Muscle layer of colon (tissue), 2 donors: Measurements from ENCODE around the gene TBC1D22A.

Experiments used
- H3K27ac ChIP-seq: one replicate; pipeline ENCODE4 v1.7.0; 2013; ENCODE audit warnings: low read depth, mild to moderate bottlenecking, low read length, moderate library complexity
- H3K27me3 ChIP-seq, 2 donors: one replicate each; pipeline ENCODE4 v1.7.0; 2013; ENCODE audit warnings: low read length in 2 of 2, mild to moderate bottlenecking in 2 of 2; ENCODE audit not compliant: insufficient read depth in 2 of 2, control insufficient read depth in 1 of 2
- H3K36me3 ChIP-seq: one replicate; pipeline ENCODE4 v1.7.0; 2013; ENCODE audit warnings: mild to moderate bottlenecking, low read length; ENCODE audit not compliant: insufficient read depth
- H3K4me1 ChIP-seq: one replicate; pipeline ENCODE4 v1.7.0; 2013; ENCODE audit warnings: mild to moderate bottlenecking, low read length; ENCODE audit not compliant: insufficient read depth
- H3K4me3 ChIP-seq, 2 donors: one replicate each; pipeline ENCODE4 v1.7.0; 2013; ENCODE audit warnings: low read length in 2 of 2, low read depth in 1 of 2, mild to moderate bottlenecking in 1 of 2, moderate library complexity in 1 of 2
- H3K9ac ChIP-seq: one replicate; pipeline ENCODE4 v1.7.0; 2013; ENCODE audit warnings: low read length
- H3K9me3 ChIP-seq: one replicate; pipeline ENCODE4 v1.7.0; 2013; ENCODE audit warnings: mild to moderate bottlenecking, low read length
- donor health status: abdominal sarcoma.
- donor health status: Adenocarcinoma of cecum.

The TBC1D22A gene

GRCh38 chr22:46851941-46852340 lies 89.5 kb downstream of the TBC1D22A start:
- H3K4me1 ChIP-seq, result no peaks in the 10 kb centered on the region
- no peak overlapping the region for H3K4me3 ChIP-seq
- no peak overlapping the region for H3K27ac ChIP-seq
- peaks cover 9% of the 10 kb centered on the region for H3K36me3 ChIP-seq
- H3K27me3 ChIP-seq, result no peaks in the 10 kb centered on the region
- no peak overlapping the region for H3K9ac ChIP-seq
- no peaks in the 10 kb centered on the region for H3K9me3 ChIP-seq

DNA sequence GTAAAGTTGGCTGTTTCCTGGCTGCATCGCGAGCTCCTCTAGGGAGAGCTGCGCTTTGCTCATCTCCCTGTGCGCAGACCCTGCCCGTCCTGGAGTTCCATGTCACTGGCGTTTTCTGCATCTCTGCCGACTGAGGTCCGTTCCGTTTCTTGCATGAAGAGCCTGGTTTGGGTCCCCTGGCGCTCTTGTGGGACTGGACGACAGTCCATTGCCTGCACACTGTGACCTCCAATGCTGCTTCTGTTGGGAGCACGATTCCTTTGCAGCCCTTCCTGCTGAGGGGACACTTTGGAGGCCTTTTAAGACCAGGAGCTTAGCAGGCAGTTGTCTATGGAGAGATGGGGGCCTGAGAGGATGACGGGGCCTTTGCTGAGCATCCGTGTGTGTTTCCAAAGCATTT lies 90.3 kb downstream of the TBC1D22A start:
- peaks cover 9% of the 10 kb centered on the region for H3K36me3 ChIP-seq
- H3K9ac ChIP-seq, result no peak overlapping the region
- no peaks in the 10 kb centered on the region for H3K27me3 ChIP-seq
- H3K27ac ChIP-seq, result no peak overlapping the region
- H3K9me3 ChIP-seq, result no peaks in the 10 kb centered on the region
- H3K4me1 ChIP-seq, result no peaks in the 10 kb centered on the region
- H3K4me3 ChIP-seq, result no peak overlapping the region

DNA sequence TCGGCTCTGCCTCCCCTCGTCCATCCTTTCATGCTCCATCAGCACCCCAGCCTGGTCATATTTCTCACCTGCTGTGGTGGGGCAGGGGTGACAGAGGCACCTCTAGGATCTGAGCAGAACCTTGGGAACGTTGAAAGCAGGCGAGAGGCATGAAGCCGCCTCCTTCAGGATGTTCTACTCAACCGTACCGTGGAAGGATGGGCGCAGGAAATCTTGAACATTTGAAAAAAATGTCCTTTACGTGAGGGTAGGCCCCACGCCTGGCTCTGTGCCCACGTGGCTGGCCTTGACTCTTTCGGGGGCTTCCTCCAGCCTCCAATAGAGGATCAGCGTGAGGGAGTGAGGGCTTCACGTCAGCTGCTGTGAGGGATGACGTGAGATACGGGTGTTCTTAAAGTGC lies 90.7 kb downstream of the TBC1D22A start:
- H3K27ac ChIP-seq, result no peak overlapping the region
- no peak overlapping the region for H3K4me3 ChIP-seq
- no peak overlapping the region for H3K9ac ChIP-seq
- peaks cover 9% of the 10 kb centered on the region for H3K36me3 ChIP-seq
- H3K9me3 ChIP-seq, result no peaks in the 10 kb centered on the region
- no peaks in the 10 kb centered on the region for H3K27me3 ChIP-seq
- H3K4me1 ChIP-seq, result no peaks in the 10 kb centered on the region

GRCh38 chr22:46854125-46854870 lies 91.8 kb downstream of the TBC1D22A start:
- Histone ChIP-seq H3K27ac (no peak overlapping the region), H3K36me3 (peaks cover 8% of the 10 kb centered on the region), H3K9ac (no peak overlapping the region), H3K4me3 (no peak overlapping the region), H3K9me3 (no peaks in the 10 kb centered on the region), H3K27me3 (no peaks in the 10 kb centered on the region), H3K4me1 (no peaks in the 10 kb centered on the region)

DNA sequence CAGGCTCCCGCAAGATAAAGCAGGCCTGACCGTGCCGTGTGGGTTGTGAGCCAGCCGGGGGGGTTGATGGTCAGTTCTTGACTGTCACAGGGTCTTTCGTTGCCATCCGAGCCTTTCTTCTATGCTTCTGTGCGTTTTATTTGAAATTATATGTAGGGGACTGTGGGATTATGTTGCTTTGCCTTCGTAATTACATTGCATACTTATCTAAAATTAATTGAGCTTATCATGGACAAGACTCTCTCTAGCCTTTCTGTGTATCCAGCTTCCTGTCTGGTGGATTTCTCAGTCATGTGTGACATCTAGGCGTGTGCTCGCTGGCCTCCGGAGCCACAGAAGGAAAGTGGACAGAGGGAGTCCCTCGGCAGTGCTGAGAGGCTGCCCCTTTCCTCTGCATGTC lies 93.2 kb downstream of the TBC1D22A start:
- no peaks in the 10 kb centered on the region for H3K4me1 ChIP-seq
- H3K9ac ChIP-seq, result no peak overlapping the region
- no peaks in the 10 kb centered on the region for H3K27me3 ChIP-seq
- H3K27ac ChIP-seq, result no peak overlapping the region
- H3K9me3 ChIP-seq, result no peaks in the 10 kb centered on the region
- H3K4me3 ChIP-seq, result no peak overlapping the region
- H3K36me3 ChIP-seq, result no peaks in the 10 kb centered on the region

GRCh38 chr22:46856661-46857060 lies 94.2 kb downstream of the TBC1D22A start:
- Histone ChIP-seq H3K4me1 (no peaks in the 10 kb centered on the region), H3K36me3 (no peaks in the 10 kb centered on the region), H3K27ac (no peak overlapping the region), H3K27me3 (no peaks in the 10 kb centered on the region), H3K9me3 (no peaks in the 10 kb centered on the region), H3K9ac (no peak overlapping the region), H3K4me3 (no peak overlapping the region)

- H3K27me3 ChIP-seq, result no peaks in the 10 kb centered on the region
- H3K4me1 ChIP-seq, result no peaks in the 10 kb centered on the region
- H3K4me3 ChIP-seq, result no peak overlapping the region
- no peaks in the 10 kb centered on the region for H3K36me3 ChIP-seq
- H3K9me3 ChIP-seq, result no peaks in the 10 kb centered on the region
- no peak overlapping the region for H3K9ac ChIP-seq
- no peak overlapping the region for H3K27ac ChIP-seq
Observed at GRCh38 chr22:46857142-46857884, 94.9 kb downstream of the TBC1D22A start.

- no peaks in the 10 kb centered on the region for H3K36me3 ChIP-seq
- H3K27ac ChIP-seq, result no peak overlapping the region
- no peaks in the 10 kb centered on the region for H3K27me3 ChIP-seq
- H3K4me1 ChIP-seq, result no peaks in the 10 kb centered on the region
- H3K9me3 ChIP-seq, result no peaks in the 10 kb centered on the region
- H3K4me3 ChIP-seq, result no peak overlapping the region
- H3K9ac ChIP-seq, result no peak overlapping the region
Observed at GRCh38 chr22:46857885-46858143, 95.4 kb downstream of the TBC1D22A start.

DNA sequence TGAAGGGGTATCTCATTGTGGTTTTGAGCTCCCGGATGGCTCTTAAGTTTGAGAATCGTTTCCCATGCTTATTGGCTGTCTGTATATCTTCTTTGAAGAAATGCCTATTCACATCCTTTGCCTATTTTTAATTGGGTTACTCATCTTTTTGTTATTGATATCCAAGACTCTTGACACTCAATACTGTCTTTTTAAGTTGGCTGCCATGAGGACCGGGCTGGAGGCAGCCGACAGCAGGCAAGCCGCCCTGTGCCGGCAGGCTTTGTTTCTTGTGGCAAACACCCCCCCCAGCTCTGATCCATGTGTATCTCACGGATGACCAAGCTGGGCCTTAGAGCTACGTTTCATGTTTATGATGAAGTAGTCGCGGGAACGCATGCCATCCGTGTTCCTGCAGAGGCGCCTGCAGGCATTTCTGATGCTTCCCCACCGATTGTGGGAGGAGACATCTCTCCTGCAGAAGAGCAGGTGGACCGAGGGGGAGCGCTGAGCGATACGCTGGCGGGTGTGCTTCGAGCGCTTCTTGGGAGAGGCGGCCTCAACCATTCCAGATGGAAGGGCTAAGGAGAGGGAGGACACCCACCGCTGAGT lies 95.8 kb downstream of the TBC1D22A start:
- no peak overlapping the region for H3K27ac ChIP-seq
- no peaks in the 10 kb centered on the region for H3K9me3 ChIP-seq
- H3K27me3 ChIP-seq, result no peaks in the 10 kb centered on the region
- no peak overlapping the region for H3K9ac ChIP-seq
- H3K36me3 ChIP-seq, result no peaks in the 10 kb centered on the region
- H3K4me1 ChIP-seq, result no peaks in the 10 kb centered on the region
- no peak overlapping the region for H3K4me3 ChIP-seq

DNA sequence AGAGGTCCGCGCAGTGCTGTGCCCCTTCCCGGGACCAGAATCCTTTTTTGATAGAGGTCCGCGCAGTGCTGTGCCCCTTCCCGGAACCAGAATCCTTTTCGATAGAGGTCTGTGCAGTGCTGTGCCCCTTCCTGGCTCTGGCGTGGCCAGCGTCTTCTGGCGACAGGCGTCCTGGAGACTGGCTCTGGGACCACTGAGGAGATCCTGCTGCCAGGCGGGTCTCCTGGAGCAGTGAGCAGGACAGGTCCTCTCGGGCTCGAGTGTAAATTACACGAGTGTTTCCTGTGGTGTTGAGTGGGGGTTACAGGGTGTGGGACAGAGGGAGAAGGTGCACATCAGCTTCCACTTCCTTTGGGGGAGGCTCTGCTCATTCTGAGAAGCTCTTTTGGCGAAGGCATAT lies 98.1 kb downstream of the TBC1D22A start:
- Histone ChIP-seq H3K27me3 (no peaks in the 10 kb centered on the region), H3K9me3 (no peaks in the 10 kb centered on the region), H3K4me3 (no peak overlapping the region), H3K4me1 (no peaks in the 10 kb centered on the region), H3K27ac (no peak overlapping the region), H3K9ac (no peak overlapping the region), H3K36me3 (no peaks in the 10 kb centered on the region)

DNA sequence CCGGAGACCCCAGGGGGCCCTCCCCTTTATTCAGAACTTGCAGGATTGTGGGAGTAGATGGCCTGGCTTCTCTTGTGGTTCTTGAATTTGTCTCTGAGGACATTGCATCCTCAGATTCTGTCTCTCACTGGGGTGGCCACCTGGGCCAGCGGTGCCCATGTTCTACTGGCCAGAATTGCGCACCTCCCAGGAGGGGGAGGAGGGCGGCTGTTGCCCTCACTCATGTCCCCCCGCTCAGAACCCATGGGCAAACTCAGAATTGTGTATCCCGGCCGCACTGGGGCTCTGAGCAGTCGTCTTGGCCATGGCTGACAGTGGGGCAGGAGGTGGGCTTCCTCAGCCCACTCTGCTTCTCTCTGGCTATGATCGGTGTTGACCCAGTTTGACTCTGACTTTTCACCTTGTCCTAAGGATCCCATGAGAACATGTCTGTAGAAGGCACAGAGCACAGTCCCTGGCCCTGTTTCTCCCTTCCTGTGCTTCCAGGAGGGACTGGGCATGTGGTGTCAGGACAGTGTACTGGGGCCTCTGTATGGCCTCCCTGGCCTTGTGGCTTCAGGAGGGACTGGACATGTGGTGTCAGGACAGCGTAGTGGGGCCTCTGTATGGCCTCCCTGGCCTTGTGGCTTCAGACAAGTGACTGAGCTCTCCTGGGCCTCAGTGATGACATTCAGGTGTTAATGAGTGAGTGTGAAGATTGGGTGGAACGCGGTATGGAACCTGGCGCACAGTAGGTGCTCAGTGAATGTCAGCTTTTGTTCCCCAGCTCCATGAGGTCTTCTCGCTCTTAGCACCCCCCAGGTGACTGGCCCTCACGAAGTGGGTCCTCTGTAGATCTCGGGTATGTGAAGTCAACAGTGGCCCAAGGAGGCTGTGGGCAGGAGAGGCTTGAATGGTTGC lies 99.3 kb downstream of the TBC1D22A start:
- no peak overlapping the region for H3K9ac ChIP-seq
- no peaks in the 10 kb centered on the region for H3K9me3 ChIP-seq
- H3K4me3 ChIP-seq, result no peak overlapping the region

More for the DNA sequence above, 99.3 kb downstream of the TBC1D22A start:
- Histone ChIP-seq H3K27me3 (no peaks in the 10 kb centered on the region), H3K4me1 (no peaks in the 10 kb centered on the region), H3K27ac (no peak overlapping the region), H3K36me3 (no peaks in the 10 kb centered on the region)
